ENCODE results near the gene MYBBP1A. TPM values are rescaled to one million over a fixed set of nuclear protein-coding genes. Genes with fewer than 3 reads are reported as not detected.

MYBBP1A gene
- total and polyA plus RNA-seq, 9 of the 15 experiments (the other 6 are each of a cell fraction or from before 2014, with no cell fraction given) = 2.0 to 114 (median 47.2) TPM

DNA sequence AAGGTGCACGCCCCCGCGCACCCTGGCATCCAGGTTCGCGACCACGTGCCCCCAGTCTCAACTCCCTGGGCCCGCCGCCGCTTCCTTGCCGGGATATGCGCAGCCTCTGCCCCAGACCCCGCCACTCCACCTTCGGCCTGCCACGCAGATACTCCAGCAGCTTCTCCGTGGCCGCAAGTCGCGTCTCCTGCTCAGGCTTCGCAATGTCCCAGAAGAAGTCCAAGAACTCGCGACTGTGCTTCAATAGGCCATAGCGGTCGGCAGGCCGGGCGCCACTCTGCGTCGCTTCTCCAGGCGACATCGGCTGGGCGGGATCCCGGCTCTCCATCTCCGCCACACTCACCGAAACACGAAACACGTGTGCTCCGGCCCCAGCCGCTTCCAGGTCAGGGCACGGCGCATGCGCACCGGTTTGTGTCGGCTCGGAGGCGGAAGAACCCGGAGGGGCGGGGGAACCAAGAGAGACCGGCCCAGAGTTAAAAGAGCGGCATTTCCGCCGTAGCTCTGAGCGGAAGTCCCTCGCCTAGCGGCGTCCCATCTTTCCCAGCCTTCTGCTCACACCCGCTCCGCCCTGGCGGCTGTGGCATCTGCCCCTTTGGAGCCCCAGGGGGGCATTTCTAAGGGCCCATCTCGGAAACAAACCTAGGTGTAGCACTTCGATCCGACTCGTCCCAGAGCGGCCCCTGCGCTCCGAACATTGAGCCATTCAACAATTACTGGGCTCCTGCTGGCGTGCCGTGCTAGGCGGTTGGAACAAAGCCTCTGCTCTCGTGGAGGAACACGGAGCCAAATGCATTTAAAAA, at the start of gene MYBBP1A (continued):
- peak in 2 of 3 experiments; percentile 48 to 55 for TF ChIP-seq YY1 (IDR thresholded peaks at IDR 0.05; ENCODE audit: borderline replicate concordance in 1 of 3, control insufficient read depth in 1 of 3, extremely low read depth in 1 of 3, insufficient read depth in 3 of 3, insufficient read length in 1 of 3, insufficient replicate concordance in 2 of 3, low read depth in 1 of 3, low read length in 2 of 3)
- TF ChIP-seq ZNF224 (CRISPR knock-in tag; IDR thresholded peaks at IDR 0.05) = no peak
- TF ChIP-seq, protein P1, sequence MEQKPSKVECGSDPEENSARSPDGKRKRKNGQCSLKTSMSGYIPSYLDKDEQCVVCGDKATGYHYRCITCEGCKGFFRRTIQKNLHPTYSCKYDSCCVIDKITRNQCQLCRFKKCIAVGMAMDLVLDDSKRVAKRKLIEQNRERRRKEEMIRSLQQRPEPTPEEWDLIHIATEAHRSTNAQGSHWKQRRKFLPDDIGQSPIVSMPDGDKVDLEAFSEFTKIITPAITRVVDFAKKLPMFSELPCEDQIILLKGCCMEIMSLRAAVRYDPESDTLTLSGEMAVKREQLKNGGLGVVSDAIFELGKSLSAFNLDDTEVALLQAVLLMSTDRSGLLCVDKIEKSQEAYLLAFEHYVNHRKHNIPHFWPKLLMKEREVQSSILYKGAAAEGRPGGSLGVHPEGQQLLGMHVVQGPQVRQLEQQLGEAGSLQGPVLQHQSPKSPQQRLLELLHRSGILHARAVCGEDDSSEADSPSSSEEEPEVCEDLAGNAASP (IDR thresholded peaks at IDR 0.05) = no peak
- no peak for TF ChIP-seq MTF1 (CRISPR knock-in tag; IDR thresholded peaks at IDR 0.05; ENCODE audit: borderline replicate concordance)
- no peak for TF ChIP-seq ESRRB (CRISPR knock-in tag; IDR thresholded peaks at IDR 0.05; ENCODE audit: borderline replicate concordance)
- no peak for TF ChIP-seq ZNF778 (CRISPR knock-in tag; IDR thresholded peaks at IDR 0.05)
- TF ChIP-seq, protein P2, sequence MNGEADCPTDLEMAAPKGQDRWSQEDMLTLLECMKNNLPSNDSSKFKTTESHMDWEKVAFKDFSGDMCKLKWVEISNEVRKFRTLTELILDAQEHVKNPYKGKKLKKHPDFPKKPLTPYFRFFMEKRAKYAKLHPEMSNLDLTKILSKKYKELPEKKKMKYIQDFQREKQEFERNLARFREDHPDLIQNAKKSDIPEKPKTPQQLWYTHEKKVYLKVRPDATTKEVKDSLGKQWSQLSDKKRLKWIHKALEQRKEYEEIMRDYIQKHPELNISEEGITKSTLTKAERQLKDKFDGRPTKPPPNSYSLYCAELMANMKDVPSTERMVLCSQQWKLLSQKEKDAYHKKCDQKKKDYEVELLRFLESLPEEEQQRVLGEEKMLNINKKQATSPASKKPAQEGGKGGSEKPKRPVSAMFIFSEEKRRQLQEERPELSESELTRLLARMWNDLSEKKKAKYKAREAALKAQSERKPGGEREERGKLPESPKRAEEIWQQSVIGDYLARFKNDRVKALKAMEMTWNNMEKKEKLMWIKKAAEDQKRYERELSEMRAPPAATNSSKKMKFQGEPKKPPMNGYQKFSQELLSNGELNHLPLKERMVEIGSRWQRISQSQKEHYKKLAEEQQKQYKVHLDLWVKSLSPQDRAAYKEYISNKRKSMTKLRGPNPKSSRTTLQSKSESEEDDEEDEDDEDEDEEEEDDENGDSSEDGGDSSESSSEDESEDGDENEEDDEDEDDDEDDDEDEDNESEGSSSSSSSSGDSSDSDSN (IDR thresholded peaks at IDR 0.05; ENCODE audit: borderline replicate concordance in 1 of 2, low read depth in 2 of 2, low read length in 2 of 2) = 0 out of 4 replicates have a peak, but pooled peaks have one; percentile 61 to 69
- TF ChIP-seq, protein P3, sequence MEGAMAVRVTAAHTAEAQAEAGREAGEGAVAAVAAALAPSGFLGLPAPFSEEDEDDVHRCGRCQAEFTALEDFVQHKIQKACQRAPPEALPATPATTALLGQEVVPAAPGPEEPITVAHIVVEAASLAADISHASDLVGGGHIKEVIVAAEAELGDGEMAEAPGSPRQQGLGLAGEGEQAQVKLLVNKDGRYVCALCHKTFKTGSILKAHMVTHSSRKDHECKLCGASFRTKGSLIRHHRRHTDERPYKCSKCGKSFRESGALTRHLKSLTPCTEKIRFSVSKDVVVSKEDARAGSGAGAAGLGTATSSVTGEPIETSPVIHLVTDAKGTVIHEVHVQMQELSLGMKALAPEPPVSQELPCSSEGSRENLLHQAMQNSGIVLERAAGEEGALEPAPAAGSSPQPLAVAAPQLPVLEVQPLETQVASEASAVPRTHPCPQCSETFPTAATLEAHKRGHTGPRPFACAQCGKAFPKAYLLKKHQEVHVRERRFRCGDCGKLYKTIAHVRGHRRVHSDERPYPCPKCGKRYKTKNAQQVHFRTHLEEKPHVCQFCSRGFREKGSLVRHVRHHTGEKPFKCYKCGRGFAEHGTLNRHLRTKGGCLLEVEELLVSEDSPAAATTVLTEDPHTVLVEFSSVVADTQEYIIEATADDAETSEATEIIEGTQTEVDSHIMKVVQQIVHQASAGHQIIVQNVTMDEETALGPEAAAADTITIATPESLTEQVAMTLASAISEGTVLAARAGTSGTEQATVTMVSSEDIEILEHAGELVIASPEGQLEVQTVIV (CRISPR knock-in tag; IDR thresholded peaks at IDR 0.05; ENCODE audit: borderline replicate concordance) = no peak
- TF ChIP-seq XRCC4 (IDR thresholded peaks at IDR 0.05; ENCODE audit: extremely low read depth, insufficient read depth, insufficient read length) = no peak
- no peak for TF ChIP-seq MED1 (CRISPR knock-in tag; IDR thresholded peaks at IDR 0.05; ENCODE audit: borderline replicate concordance)
- TF ChIP-seq MIER1 (IDR thresholded peaks at IDR 0.05; ENCODE audit: low read depth) = no peak
- no peak for TF ChIP-seq HDAC3 (IDR thresholded peaks at IDR 0.05; ENCODE audit: borderline replicate concordance, partially characterized antibody)
- no peak for TF ChIP-seq SMAD2 (IDR thresholded peaks at IDR 0.05; ENCODE audit: low read depth, low read length)
- no peak for TF ChIP-seq EZH2 (IDR thresholded peaks at IDR 0.05; ENCODE audit: borderline replicate concordance, low read depth, low read length)
- TF ChIP-seq NCOR1 (IDR thresholded peaks at IDR 0.05) = no peak
- no peak for TF ChIP-seq NBN (IDR thresholded peaks at IDR 0.05; ENCODE audit: low read depth)
- TF ChIP-seq POU5F1 (IDR thresholded peaks at IDR 0.05; ENCODE audit: borderline replicate concordance, low read depth, low read length, partially characterized antibody) = no peak
- no peak for TF ChIP-seq CTBP1 (IDR thresholded peaks at IDR 0.05; ENCODE audit: borderline replicate concordance)
- no peak for TF ChIP-seq FOXA1 (IDR thresholded peaks at IDR 0.05; ENCODE audit: borderline replicate concordance)

Measured in K562 (cell line).